NCI-H2196 treated with DMSO at 0.1 percent for 48 hours (cell line): Measurements from ENCODE around the gene SPATC1L.

ENCODE experiments used
- DNase-seq: peaks from one replicate; lab custom pipeline; 2025; ENCODE audit not compliant: unreplicated experiment; lab: John Stamatoyannopoulos, UW

The SPATC1L gene

DNA sequence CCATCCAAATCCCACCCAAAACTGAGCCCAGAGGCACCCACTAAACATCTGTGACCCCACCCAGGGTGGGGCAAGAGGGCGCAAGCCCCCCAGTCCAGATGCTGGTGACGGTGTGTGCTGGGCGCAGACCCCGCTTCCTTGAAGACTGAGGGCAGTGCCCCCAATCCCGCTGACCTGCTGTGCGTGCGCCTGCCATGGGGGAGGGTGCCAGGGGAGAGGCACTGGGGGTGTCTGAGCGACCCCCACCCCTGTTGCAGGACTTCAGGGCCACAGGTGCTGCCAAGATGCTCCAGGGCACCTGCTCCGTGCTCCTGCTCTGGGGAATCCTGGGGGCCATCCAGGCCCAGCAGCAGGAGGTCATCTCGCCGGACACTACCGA, 73.1 kb downstream of the SPATC1L start:
- DNase-seq, result no peak
